HEK293 (cell line): ENCODE data around the gene USP21.

Experiments
- GLI4 ChIP-seq: fragments of 450-650 bp; formaldehyde crosslinking; IDR thresholded peaks from 2 replicates; pipeline ENCODE4 v1.5.1; 2016; ENCODE audit warnings: missing biosample characterization, missing genetic modification characterization
- MYNN ChIP-seq: fragments of 450-650 bp; formaldehyde crosslinking; IDR thresholded peaks from 2 replicates; pipeline ENCODE4 v1.5.1; 2016; ENCODE audit warnings: missing biosample characterization, missing genetic modification characterization, borderline replicate concordance
- SP2 ChIP-seq: fragments of 450-650 bp; formaldehyde crosslinking; IDR thresholded peaks from 2 replicates; pipeline ENCODE4 v1.5.1; 2016; ENCODE audit warnings: missing biosample characterization, missing genetic modification characterization
- SP3 ChIP-seq: fragments of 450-650 bp; formaldehyde crosslinking; IDR thresholded peaks from 2 replicates; pipeline ENCODE4 v1.5.1; 2016; ENCODE audit warnings: missing biosample characterization, missing genetic modification characterization
- TCF7L2 ChIP-seq: IDR thresholded peaks from 2 replicates; pipeline ENCODE4 v1.6.1; 2011; ENCODE audit warnings: low read depth, mild to moderate bottlenecking, inconsistent platforms, low read length, moderate library complexity, borderline replicate concordance
- ZBTB17 ChIP-seq: fragments of 450-650 bp; formaldehyde crosslinking; IDR thresholded peaks from 2 replicates; pipeline ENCODE4 v1.5.1; 2016; ENCODE audit warnings: missing biosample characterization, missing genetic modification characterization
- ZBTB20 ChIP-seq: fragments of 450-650 bp; formaldehyde crosslinking; IDR thresholded peaks from 2 replicates; pipeline ENCODE4 v1.5.1; 2016; ENCODE audit warnings: missing biosample characterization, missing genetic modification characterization
- ZIC2 ChIP-seq: fragments of 450-650 bp; formaldehyde crosslinking; IDR thresholded peaks from 2 replicates; pipeline ENCODE4 v1.5.1; 2016; ENCODE audit warnings: missing biosample characterization, missing genetic modification characterization
- ZNF112 ChIP-seq: fragments of 450-650 bp; formaldehyde crosslinking; IDR thresholded peaks from 2 replicates; pipeline ENCODE4 v1.5.0; 2017; ENCODE audit warnings: missing biosample characterization, missing genetic modification characterization
- ZNF132 ChIP-seq: fragments of 450-650 bp; formaldehyde crosslinking; IDR thresholded peaks from 2 replicates; pipeline ENCODE4 v1.5.1; 2017; ENCODE audit warnings: missing biosample characterization, missing genetic modification characterization, borderline replicate concordance
- ZNF19 ChIP-seq: fragments of 450-650 bp; formaldehyde crosslinking; IDR thresholded peaks from 2 replicates; pipeline ENCODE4; 2016; ENCODE audit warnings: missing biosample characterization, missing genetic modification characterization, low read depth
- ZNF24 ChIP-seq: fragments of 450-650 bp; formaldehyde crosslinking; IDR thresholded peaks from 2 replicates; pipeline ENCODE4 v1.5.1; 2016; ENCODE audit warnings: missing biosample characterization, missing genetic modification characterization
- ZNF292 ChIP-seq: fragments of 450-650 bp; formaldehyde crosslinking; IDR thresholded peaks from 2 replicates; pipeline ENCODE4 v1.5.1; 2016; ENCODE audit warnings: low read depth, missing biosample characterization, missing genetic modification characterization, borderline replicate concordance
- ZNF473 ChIP-seq: fragments of 450-650 bp; formaldehyde crosslinking; IDR thresholded peaks from 2 replicates; pipeline ENCODE4 v1.5.1; 2017; ENCODE audit warnings: missing biosample characterization, missing genetic modification characterization
- ZNF48 ChIP-seq: fragments of 450-650 bp; formaldehyde crosslinking; IDR thresholded peaks from 2 replicates; pipeline ENCODE4 v1.5.1; 2016; ENCODE audit warnings: missing biosample characterization, missing genetic modification characterization
- ZNF596 ChIP-seq: fragments of 450-650 bp; IDR thresholded peaks from 2 replicates; pipeline ENCODE4 v1.5.0; 2018; ENCODE audit warnings: missing biosample characterization, mild to moderate bottlenecking, missing genetic modification characterization, moderate library complexity
- ZNF621 ChIP-seq: fragments of 450-650 bp; formaldehyde crosslinking; IDR thresholded peaks from 2 replicates; pipeline ENCODE4 v1.5.1; 2017; ENCODE audit warnings: missing biosample characterization, missing genetic modification characterization
- ZNF843 ChIP-seq: fragments of 450-650 bp; formaldehyde crosslinking; IDR thresholded peaks from 2 replicates; pipeline ENCODE4 v1.5.1; 2016; ENCODE audit warnings: missing biosample characterization, missing genetic modification characterization
- ZSCAN23 ChIP-seq: fragments of 450-650 bp; formaldehyde crosslinking; IDR thresholded peaks from 2 replicates; pipeline ENCODE4 v1.5.1; 2016; ENCODE audit warnings: missing biosample characterization, missing genetic modification characterization
- ZXDB ChIP-seq: fragments of 450-650 bp; formaldehyde crosslinking; IDR thresholded peaks from 2 replicates; pipeline ENCODE4 v1.5.1; 2016; ENCODE audit warnings: missing biosample characterization, missing genetic modification characterization
- TF ChIP-seq, protein P1 (sequence below): fragments of 450-650 bp; formaldehyde crosslinking; IDR thresholded peaks from 2 replicates; pipeline ENCODE4 v1.5.1; 2016; ENCODE audit warnings: missing biosample characterization, missing genetic modification characterization
- TF ChIP-seq, protein P2 (sequence below): fragments of 450-650 bp; formaldehyde crosslinking; IDR thresholded peaks from 2 replicates; pipeline ENCODE4 v1.5.1; 2016; ENCODE audit warnings: missing biosample characterization, missing genetic modification characterization, low read depth
- TF ChIP-seq, protein P3 (sequence below): fragments of 450-650 bp; formaldehyde crosslinking; IDR thresholded peaks from 2 replicates; pipeline ENCODE4 v1.5.1; 2016; ENCODE audit warnings: missing biosample characterization, missing genetic modification characterization
- TF ChIP-seq, protein P4 (sequence below): fragments of 450-650 bp; formaldehyde crosslinking; IDR thresholded peaks from 2 replicates; pipeline ENCODE4 v1.5.1; 2016; ENCODE audit warnings: missing biosample characterization, missing genetic modification characterization
- TF ChIP-seq, protein P5 (sequence below): fragments of 450-650 bp; formaldehyde crosslinking; conservative IDR thresholded peaks from 2 replicates; pipeline ENCODE4 v1.5.1; 2016; ENCODE audit warnings: low read depth, missing biosample characterization, missing genetic modification characterization
- TF ChIP-seq, protein P6 (sequence below): fragments of 450-650 bp; formaldehyde crosslinking; IDR thresholded peaks from 2 replicates; pipeline ENCODE4 v1.5.1; 2016; ENCODE audit warnings: missing biosample characterization, missing genetic modification characterization

The USP21 gene

DNA sequence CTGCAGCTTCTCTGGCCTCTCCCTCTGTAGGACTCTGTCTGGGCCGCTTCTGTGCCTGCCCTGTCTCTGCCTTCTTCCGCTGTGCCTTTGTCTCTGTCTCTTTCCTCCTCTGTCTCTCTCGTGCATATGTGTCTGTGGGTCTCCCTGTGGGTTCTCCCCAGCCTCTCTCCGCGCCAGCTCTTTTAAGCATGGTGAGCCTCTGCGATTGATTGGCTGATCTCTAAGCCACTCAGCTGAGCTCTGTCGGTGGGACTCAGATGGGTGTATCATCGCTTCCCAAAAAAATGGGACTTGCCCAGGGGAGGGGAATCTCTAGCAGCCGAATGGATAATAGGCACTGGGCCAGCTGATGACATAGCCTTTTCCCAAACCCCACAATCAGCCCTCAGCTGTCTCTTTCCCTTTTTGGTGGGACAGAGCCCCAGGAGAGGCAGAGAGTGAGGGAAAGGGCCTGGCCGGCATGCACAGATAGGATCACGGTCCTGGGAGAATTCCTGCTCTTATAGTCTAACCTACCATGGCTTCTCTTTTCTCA lies 39.7 kb downstream of the USP21 start, which contains the start of gene ADAMTS4 (continued):
- TF ChIP-seq, protein P1, sequence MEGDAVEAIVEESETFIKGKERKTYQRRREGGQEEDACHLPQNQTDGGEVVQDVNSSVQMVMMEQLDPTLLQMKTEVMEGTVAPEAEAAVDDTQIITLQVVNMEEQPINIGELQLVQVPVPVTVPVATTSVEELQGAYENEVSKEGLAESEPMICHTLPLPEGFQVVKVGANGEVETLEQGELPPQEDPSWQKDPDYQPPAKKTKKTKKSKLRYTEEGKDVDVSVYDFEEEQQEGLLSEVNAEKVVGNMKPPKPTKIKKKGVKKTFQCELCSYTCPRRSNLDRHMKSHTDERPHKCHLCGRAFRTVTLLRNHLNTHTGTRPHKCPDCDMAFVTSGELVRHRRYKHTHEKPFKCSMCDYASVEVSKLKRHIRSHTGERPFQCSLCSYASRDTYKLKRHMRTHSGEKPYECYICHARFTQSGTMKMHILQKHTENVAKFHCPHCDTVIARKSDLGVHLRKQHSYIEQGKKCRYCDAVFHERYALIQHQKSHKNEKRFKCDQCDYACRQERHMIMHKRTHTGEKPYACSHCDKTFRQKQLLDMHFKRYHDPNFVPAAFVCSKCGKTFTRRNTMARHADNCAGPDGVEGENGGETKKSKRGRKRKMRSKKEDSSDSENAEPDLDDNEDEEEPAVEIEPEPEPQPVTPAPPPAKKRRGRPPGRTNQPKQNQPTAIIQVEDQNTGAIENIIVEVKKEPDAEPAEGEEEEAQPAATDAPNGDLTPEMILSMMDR: no peak
- TF ChIP-seq, protein P2, sequence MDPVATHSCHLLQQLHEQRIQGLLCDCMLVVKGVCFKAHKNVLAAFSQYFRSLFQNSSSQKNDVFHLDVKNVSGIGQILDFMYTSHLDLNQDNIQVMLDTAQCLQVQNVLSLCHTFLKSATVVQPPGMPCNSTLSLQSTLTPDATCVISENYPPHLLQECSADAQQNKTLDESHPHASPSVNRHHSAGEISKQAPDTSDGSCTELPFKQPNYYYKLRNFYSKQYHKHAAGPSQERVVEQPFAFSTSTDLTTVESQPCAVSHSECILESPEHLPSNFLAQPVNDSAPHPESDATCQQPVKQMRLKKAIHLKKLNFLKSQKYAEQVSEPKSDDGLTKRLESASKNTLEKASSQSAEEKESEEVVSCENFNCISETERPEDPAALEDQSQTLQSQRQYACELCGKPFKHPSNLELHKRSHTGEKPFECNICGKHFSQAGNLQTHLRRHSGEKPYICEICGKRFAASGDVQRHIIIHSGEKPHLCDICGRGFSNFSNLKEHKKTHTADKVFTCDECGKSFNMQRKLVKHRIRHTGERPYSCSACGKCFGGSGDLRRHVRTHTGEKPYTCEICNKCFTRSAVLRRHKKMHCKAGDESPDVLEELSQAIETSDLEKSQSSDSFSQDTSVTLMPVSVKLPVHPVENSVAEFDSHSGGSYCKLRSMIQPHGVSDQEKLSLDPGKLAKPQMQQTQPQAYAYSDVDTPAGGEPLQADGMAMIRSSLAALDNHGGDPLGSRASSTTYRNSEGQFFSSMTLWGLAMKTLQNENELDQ: no peak
- no peak for TF ChIP-seq ZSCAN23 (tag by site-specific recombination)
- TF ChIP-seq ZNF112 (tag by site-specific recombination): no peak
- TF ChIP-seq MYNN (tag by site-specific recombination): no peak
- no peak for TF ChIP-seq ZNF292 (tag by site-specific recombination)
- TF ChIP-seq, protein P3, sequence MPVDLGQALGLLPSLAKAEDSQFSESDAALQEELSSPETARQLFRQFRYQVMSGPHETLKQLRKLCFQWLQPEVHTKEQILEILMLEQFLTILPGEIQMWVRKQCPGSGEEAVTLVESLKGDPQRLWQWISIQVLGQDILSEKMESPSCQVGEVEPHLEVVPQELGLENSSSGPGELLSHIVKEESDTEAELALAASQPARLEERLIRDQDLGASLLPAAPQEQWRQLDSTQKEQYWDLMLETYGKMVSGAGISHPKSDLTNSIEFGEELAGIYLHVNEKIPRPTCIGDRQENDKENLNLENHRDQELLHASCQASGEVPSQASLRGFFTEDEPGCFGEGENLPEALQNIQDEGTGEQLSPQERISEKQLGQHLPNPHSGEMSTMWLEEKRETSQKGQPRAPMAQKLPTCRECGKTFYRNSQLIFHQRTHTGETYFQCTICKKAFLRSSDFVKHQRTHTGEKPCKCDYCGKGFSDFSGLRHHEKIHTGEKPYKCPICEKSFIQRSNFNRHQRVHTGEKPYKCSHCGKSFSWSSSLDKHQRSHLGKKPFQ: no peak
- TF ChIP-seq ZNF24 (tag by site-specific recombination): no peak
- TF ChIP-seq, protein P4, sequence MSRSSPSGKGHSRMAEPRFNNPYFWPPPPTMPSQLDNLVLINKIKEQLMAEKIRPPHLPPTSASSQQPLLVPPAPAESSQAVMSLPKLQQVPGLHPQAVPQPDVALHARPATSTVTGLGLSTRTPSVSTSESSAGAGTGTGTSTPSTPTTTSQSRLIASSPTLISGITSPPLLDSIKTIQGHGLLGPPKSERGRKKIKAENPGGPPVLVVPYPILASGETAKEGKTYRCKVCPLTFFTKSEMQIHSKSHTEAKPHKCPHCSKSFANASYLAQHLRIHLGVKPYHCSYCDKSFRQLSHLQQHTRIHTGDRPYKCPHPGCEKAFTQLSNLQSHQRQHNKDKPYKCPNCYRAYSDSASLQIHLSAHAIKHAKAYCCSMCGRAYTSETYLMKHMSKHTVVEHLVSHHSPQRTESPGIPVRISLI (tag by site-specific recombination): peak; percentile 48; the same call in 1 of the 2 replicates
- TF ChIP-seq, protein P5, sequence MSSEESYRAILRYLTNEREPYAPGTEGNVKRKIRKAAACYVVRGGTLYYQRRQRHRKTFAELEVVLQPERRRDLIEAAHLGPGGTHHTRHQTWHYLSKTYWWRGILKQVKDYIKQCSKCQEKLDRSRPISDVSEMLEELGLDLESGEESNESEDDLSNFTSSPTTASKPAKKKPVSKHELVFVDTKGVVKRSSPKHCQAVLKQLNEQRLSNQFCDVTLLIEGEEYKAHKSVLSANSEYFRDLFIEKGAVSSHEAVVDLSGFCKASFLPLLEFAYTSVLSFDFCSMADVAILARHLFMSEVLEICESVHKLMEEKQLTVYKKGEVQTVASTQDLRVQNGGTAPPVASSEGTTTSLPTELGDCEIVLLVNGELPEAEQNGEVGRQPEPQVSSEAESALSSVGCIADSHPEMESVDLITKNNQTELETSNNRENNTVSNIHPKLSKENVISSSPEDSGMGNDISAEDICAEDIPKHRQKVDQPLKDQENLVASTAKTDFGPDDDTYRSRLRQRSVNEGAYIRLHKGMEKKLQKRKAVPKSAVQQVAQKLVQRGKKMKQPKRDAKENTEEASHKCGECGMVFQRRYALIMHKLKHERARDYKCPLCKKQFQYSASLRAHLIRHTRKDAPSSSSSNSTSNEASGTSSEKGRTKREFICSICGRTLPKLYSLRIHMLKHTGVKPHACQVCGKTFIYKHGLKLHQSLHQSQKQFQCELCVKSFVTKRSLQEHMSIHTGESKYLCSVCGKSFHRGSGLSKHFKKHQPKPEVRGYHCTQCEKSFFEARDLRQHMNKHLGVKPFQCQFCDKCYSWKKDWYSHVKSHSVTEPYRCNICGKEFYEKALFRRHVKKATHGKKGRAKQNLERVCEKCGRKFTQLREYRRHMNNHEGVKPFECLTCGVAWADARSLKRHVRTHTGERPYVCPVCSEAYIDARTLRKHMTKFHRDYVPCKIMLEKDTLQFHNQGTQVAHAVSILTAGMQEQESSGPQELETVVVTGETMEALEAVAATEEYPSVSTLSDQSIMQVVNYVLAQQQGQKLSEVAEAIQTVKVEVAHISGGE: no peak
- no peak for TF ChIP-seq ZNF19 (tag by site-specific recombination)
- TF ChIP-seq SP2 (tag by site-specific recombination): peak; percentile 36
- TF ChIP-seq SP3 (tag by site-specific recombination): no peak; the same call in 1 of the 2 replicates
- TF ChIP-seq ZNF596: no peak
- TF ChIP-seq ZIC2 (tag by site-specific recombination): no peak
- no peak for TF ChIP-seq GLI4 (tag by site-specific recombination)
- TF ChIP-seq ZNF843 (tag by site-specific recombination): no peak
- TF ChIP-seq ZNF621 (tag by site-specific recombination): no peak
- TF ChIP-seq ZNF48 (tag by site-specific recombination): no peak
- peak; percentile 71; the same call in 1 of the 2 replicates for TF ChIP-seq ZBTB17 (tag by site-specific recombination)
- TF ChIP-seq TCF7L2: no peak
- TF ChIP-seq, protein P6, sequence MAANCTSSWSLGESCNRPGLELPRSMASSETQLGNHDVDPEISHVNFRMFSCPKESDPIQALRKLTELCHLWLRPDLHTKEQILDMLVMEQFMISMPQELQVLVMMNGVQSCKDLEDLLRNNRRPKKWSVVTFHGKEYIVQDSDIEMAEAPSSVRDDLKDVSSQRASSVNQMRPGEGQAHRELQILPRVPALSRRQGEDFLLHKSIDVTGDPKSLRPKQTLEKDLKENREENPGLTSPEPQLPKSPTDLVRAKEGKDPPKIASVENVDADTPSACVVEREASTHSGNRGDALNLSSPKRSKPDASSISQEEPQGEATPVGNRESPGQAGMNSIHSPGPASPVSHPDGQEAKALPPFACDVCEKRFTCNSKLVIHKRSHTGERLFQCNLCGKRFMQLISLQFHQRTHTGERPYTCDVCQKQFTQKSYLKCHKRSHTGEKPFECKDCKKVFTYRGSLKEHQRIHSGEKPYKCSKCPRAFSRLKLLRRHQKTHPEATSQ (tag by site-specific recombination): no peak
- TF ChIP-seq ZXDB: no peak
- TF ChIP-seq ZBTB20 (tag by site-specific recombination): 0 out of 2 replicates have a peak, but pooled peaks have one; percentile 7
- no peak for TF ChIP-seq ZNF473 (tag by site-specific recombination)
- TF ChIP-seq ZNF132: no peak
